Fibroblast of skin of right biceps (primary cell): ENCODE results near the gene CLIP1.
A peak's percentile ranks its signal among the peaks of the same experiment; 100 is the strongest.
"Not testable (repeated sequence)": the region's sequence is repeated elsewhere in the genome, so short reads cannot be mapped to it uniquely, and the experiment has no call there.

ENCODE experiments used
- DNase-seq: peaks from one replicate; pipeline ENCODE4 v3.0.0-alpha.2; 2013

CLIP1 gene

DNA sequence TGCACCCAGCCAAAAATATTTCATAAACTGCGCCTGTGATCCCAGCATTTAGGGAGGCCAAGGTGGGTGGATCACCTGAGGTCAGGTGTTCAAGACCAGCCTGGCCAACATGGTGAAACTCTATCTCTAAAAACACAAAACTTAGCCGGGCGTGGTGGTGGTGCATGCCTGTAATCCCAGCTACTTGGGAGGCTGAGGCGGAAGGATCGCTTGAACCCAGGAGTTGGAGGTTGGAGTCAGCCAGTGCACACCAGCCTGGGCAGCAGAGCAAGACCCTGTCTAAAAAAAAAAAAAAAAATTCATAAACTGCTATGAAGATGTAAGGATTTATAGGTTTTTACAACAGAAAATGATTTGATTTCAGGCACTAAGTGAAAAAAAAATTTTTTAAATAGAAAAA lies 6.6 kb upstream of the CLIP1 start:
- DNase-seq: not testable (repeated sequence)

GRCh38 chr12:122427403-122427802 lies 4.9 kb upstream of the CLIP1 start:
- DNase-seq: no peak

GRCh38 chr12:122423258-122424165 lies 1.0 kb upstream of the CLIP1 start:
- DNase-seq: no peak

- peak; percentile 74 for DNase-seq
These were observed 325 bp upstream of the CLIP1 start for GRCh38 chr12:122422730-122423257.

DNA sequence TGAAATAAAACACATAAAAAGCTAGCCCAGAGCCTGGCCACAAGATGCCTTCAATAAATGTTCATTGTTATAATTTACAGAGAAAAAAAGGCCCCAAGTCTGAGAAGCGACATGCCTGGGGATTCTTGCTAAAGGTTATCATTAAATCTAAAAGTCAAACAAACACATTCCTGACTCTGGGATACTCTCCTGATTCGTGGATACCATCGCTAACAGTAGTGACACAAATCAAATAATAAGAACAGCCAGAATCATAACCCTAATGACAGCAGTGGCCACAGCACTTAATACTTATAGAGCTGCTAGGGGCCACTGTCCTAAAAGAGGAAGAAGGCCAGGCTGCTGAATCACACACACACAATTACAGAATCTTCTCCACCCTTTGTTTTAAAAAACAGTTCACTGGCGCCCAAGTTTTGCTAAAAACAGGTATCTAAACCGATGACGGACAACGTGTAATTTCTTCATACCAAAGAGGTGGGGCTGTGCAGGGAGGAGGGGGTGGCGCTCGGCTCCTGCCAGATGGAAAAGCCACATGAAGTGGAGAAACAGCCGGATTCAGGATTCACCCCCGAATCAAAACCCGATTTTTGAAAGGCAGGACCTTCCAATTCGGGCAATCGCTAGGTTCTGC lies 1.2 kb downstream of the CLIP1 start:
- peak; percentile 57 for DNase-seq

- no peak for DNase-seq
These were observed 1.9 kb downstream of the CLIP1 start for GRCh38 chr12:122420471-122421162.

GRCh38 chr12:122419094-122419493 lies 3.4 kb downstream of the CLIP1 start:
- DNase-seq: not testable (repeated sequence)

DNA sequence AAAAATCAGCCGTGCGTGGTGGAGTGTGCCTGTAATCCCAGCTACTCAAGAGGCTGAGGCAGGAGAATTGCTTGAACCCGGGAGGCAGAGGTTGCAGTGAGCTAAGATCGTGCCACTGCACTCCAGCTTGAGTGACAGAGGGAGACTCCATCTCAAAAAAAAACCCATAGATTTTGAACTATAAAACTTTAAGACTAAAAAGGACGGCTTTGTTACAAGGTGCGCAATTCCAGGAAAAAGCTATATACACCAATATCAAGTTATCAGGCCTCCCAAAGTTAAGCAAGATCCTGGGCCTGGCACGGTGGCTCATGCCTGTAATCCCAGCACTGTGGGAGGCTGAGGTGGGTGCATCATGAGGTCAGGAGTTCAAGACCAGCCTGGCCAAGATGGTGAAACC lies 6.8 kb downstream of the CLIP1 start:
- DNase-seq: not testable (repeated sequence)

DNA sequence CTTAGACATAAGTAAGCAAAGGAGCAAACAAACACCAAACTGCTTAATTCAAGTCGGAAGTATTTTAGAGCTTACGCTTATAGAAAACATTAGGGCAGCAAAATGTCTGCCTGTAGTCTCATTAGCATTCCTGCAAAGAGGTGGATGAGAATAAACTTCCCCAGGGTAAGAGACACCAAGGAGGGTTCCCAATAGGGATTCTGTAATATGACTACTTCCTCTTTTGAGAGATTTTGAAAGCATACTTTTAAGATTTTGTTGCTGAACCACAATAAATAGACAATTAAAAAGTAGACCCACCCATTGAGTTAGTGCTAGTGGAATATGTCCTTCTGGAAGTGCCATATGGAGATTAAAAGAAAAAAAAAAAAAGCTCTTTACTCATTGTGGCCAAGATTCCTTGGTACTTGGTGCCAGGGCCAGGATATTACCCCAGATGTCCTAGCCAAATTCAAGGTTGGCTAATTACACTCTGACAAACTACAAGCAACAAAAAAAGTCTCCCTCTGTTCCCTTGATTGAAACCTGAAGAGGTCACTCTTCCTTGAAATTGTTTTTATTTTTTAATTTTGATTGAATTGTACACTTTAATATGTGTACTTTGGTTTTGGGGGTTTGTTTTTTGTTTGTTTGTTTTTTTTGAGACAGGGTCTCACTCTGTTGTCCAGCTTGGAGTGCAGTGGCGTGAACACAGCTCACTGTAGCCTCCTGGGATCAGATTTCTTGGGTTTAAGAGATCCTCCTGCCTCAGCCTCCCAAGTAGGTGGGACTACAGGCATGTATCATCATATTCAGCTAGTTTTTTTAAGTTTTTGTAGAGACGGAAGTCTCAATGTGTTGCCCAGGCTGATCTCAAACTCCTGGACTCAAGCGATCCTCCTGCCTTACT lies 8.7 kb downstream of the CLIP1 start:
- no peak for DNase-seq

DNA sequence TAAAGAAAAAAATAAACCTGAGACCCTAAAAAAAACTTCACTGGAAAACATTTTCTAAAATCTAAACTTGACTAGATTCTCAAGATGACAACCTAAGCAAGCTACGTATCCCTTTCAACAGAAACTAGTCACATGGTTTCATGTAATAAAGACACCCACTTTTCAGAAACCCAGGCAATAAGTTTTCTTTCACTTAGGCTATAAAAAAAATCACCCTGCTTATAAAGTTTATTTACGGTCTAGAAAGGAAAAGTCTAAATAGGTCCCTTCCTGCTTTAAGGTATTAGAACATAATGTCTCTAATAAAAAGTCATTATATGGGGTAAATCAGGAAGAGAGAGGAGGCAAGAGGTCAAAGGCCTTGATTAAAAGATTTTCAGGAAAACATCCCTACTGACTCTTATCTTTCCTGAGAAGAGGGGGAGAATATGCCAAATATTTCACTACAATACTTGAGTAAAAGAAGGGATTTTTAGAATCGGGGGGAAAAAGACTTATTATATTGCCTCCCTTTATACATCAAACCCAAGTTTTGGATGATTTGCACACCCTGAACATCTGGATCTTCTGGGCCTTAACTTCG lies 9.5 kb downstream of the CLIP1 start:
- DNase-seq: no peak

GRCh38 chr12:122411537-122411936 lies 10.9 kb downstream of the CLIP1 start:
- no peak for DNase-seq

DNA sequence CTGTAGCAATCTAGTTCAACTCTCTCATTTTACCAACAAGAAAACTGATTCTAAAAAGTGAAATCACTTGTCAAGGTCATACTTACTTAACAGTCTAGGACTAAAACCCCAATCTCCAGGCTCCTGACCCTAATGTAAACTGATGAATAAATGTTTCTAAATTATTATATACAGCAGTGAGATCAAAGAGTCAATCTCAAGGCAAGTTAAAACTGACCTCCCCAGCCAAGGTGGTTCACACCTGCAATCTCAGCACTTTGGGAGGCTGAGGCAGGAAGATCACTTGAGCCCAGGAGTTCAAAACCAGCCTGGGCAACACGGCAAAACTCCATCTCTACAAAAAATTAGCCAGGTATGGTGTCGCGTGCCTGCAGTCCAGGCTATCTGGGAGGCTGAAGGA lies 15.3 kb downstream of the CLIP1 start:
- no peak for DNase-seq

DNA sequence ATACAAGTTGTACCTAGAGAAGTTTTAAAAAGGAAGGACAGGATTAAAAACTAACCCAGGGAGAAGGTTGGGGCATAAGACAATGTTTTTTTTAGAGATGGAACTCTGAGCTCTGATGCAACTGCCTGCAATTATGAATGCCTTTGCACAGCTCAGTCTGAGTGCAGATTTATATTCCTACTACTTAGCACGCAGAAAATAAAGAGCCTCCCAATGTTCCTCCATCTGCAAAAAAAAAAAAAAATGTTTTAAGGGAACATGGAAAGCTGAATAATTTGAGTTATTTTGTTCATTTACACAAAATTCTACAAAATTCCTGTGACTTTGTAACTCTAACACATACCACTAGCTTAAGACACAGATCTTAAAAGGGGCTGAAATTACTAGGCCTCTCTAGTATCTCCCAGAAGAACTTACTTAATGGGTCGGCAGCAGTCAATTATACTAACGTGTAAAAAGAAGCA lies 15.7 kb downstream of the CLIP1 start:
- peak; percentile 85 for DNase-seq

DNA sequence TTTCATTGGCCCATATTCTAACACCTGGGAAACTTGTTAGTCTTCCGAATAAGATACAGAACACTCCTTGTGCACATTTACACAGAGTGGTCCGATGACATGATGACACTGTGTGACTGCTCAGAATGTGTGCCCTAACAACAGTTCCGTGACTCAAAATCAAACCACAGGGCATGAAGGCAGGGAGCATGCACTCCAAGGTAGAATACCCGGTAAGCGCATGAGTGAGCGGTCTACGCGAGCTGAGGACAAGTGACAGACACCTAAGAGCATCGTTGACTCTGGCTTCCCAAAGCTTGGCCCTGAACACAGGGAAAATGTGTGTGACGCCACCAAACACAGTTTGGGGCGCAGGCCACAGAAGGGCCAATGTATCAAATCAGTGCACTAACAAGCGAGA lies 18.6 kb downstream of the CLIP1 start:
- DNase-seq: no peak

DNA sequence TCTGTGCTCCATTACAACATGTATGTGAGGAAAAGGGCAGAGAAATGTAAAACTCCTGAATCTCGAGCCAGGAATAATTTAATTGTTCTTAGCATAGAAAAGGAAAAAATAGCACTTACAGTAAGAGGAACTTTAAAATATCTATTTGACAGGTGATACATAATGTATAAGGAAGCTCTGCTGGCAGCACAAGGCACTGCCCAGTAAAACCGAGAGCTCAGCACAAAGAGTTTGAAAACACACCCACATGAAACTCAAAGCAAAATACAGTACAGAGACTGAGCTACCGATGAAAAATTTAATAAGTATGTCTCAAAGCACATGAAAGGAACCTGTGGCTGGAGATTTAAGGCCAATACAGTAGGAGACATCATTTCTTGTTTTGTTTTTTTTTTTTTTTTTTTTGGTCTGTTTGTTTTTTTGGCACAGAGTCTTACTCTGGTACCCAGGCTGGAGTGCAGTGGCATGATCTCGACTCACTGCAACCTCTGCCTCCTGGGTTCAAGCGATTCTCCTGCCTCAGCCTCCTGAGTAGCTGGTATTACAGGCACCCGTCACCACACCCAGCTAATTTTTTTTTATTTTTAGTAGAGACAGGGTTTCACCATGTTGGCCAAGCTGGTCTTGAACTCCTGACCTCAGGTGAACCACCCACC lies 19.2 kb downstream of the CLIP1 start:
- DNase-seq: no peak

GRCh38 chr12:122402264-122402663 lies 20.2 kb downstream of the CLIP1 start:
- DNase-seq: no peak

GRCh38 chr12:122399592-122400373 lies 22.7 kb downstream of the CLIP1 start:
- DNase-seq: peak; percentile 90

DNA sequence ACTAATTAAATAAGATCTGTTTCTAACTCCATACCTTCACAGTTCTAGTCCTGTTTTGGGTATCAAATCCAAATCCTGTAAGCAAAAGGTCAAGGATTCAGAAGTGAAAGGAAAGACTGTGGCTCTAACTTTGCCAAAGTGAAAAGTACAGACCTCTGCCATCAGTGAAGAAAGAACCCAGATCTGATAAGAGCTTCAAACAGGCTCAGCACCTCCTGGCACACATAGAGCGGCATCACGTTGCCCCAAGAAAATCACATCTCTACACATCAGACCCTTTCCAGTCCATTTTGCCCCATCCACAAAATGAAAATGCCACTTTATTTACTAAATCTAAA lies 23.2 kb downstream of the CLIP1 start:
- DNase-seq: no peak

- DNase-seq: not testable (repeated sequence)
These were observed 24.5 kb downstream of the CLIP1 start for GRCh38 chr12:122397981-122398380.

- DNase-seq: peak; percentile 85
These were observed 27.1 kb downstream of the CLIP1 start for GRCh38 chr12:122395319-122395718.
